ENCODE measurements around the gene SDK2. TPM values are rescaled to one million over a fixed set of nuclear protein-coding genes. Genes with fewer than 3 reads are reported as not detected.

Gene SDK2
- polyA plus RNA-seq, 6 donors from 2014 or later, result 0.10 to 6.3 (median 1.6) TPM

GRCh38 chr17:73293480-73293911 is 350.7 kb downstream of the SDK2 start:
- H3K36me3 Mint-ChIP-seq, result no peaks in the 10 kb centered on the region
- DNase-seq (no peak), ATAC-seq (ENCODE audit: low read depth in 2 of 2) (no peak)
- peaks cover 0 to 12% (median 9%) of the 10 kb centered on the region in 3 donors for H3K4me1 Mint-ChIP-seq
- no peaks in the 10 kb centered on the region for H3K9me3 Mint-ChIP-seq
- peak overlapping the region in 1 of 6 donors; percentile 77 for H3K27ac Mint-ChIP-seq
- no peak overlapping the region for H3K4me3 Mint-ChIP-seq
- H3K27me3 Mint-ChIP-seq, result peaks cover 4 to 21% (median 14%) of the 10 kb centered on the region in 3 donors

GRCh38 chr17:73293031-73293430 is 351.2 kb downstream of the SDK2 start:
- peaks cover 0 to 12% (median 9%) of the 10 kb centered on the region in 3 donors for H3K4me1 Mint-ChIP-seq
- H3K27me3 Mint-ChIP-seq, result peaks cover 5 to 22% (median 9%) of the 10 kb centered on the region in 3 donors
- no peak overlapping the region for H3K27ac Mint-ChIP-seq
- no peak for DNase-seq
- no peaks in the 10 kb centered on the region for H3K36me3 Mint-ChIP-seq
- no peaks in the 10 kb centered on the region for H3K9me3 Mint-ChIP-seq
- ATAC-seq (ENCODE audit: low read depth in 2 of 2), result no peak
- H3K4me3 Mint-ChIP-seq, result peak overlapping the region in 1 of 8 donors; percentile 42

- peaks cover 0 to 12% (median 9%) of the 10 kb centered on the region in 3 donors for H3K4me1 Mint-ChIP-seq
- H3K27ac Mint-ChIP-seq, result no peak overlapping the region
- no peak overlapping the region for H3K4me3 Mint-ChIP-seq
- no peak for DNase-seq
- H3K36me3 Mint-ChIP-seq, result no peaks in the 10 kb centered on the region
- H3K27me3 Mint-ChIP-seq, result peaks cover 5 to 29% (median 6%) of the 10 kb centered on the region in 3 donors
- no peak for ATAC-seq (ENCODE audit: low read depth in 2 of 2)
- no peaks in the 10 kb centered on the region for H3K9me3 Mint-ChIP-seq
These were observed 352.2 kb downstream of the SDK2 start for GRCh38 chr17:73292031-73292531.

GRCh38 chr17:73291260-73291801 is 352.9 kb downstream of the SDK2 start:
- H3K4me3 Mint-ChIP-seq, result peak overlapping the region in 1 of 8 donors; percentile 3
- no peaks in the 10 kb centered on the region for H3K36me3 Mint-ChIP-seq
- peaks cover 0 to 1% (median 0%) of the 10 kb centered on the region in 7 donors for H3K9me3 Mint-ChIP-seq
- no peak overlapping the region for H3K27ac Mint-ChIP-seq
- no peak for DNase-seq
- ATAC-seq (ENCODE audit: low read depth in 2 of 2), result no peak
- H3K27me3 Mint-ChIP-seq, result peaks cover 5 to 37% (median 6%) of the 10 kb centered on the region in 3 donors
- H3K4me1 Mint-ChIP-seq, result peaks cover 0 to 12% (median 9%) of the 10 kb centered on the region in 3 donors

GRCh38 chr17:73290399-73291259 is 353.6 kb downstream of the SDK2 start:
- no peak for DNase-seq

GRCh38 chr17:73289549-73290254 is 354.5 kb downstream of the SDK2 start:
- no peak for DNase-seq
- Mint-ChIP-seq H3K27ac (no peak overlapping the region), H3K4me1 (peaks cover 0 to 12% (median 9%) of the 10 kb centered on the region in 3 donors), H3K9me3 (peaks cover 0 to 2% (median 0%) of the 10 kb centered on the region in 7 donors), H3K4me3 (no peak overlapping the region), H3K27me3 (peaks cover 5 to 38% (median 6%) of the 10 kb centered on the region in 3 donors), H3K36me3 (no peaks in the 10 kb centered on the region)
- no peak for ATAC-seq (ENCODE audit: low read depth in 2 of 2)

More at GRCh38 chr17:73290399-73291259, 353.6 kb downstream of the SDK2 start:
- H3K27me3 Mint-ChIP-seq, result peaks cover 5 to 38% (median 6%) of the 10 kb centered on the region in 3 donors
- H3K36me3 Mint-ChIP-seq, result no peaks in the 10 kb centered on the region
- ATAC-seq (ENCODE audit: low read depth in 2 of 2), result no peak
- H3K9me3 Mint-ChIP-seq, result peaks cover 0 to 2% (median 0%) of the 10 kb centered on the region in 7 donors
- H3K4me3 Mint-ChIP-seq, result peak overlapping the region in 1 of 8 donors; percentile 3
- peaks cover 0 to 12% (median 9%) of the 10 kb centered on the region in 3 donors for H3K4me1 Mint-ChIP-seq
- no peak overlapping the region for H3K27ac Mint-ChIP-seq

- peaks cover 0 to 2% (median 0%) of the 10 kb centered on the region in 7 donors for H3K9me3 Mint-ChIP-seq
- peaks cover under 1 to 13% (median 12%) of the 10 kb centered on the region in 3 donors for H3K4me1 Mint-ChIP-seq
- H3K36me3 Mint-ChIP-seq, result no peaks in the 10 kb centered on the region
- no peak for DNase-seq
- ATAC-seq (ENCODE audit: low read depth in 2 of 2), result no peak
- peaks cover 5 to 38% (median 6%) of the 10 kb centered on the region in 3 donors for H3K27me3 Mint-ChIP-seq
- H3K4me3 Mint-ChIP-seq, result peak overlapping the region in 1 of 8 donors; percentile 59
- peak overlapping the region in 1 of 6 donors; percentile 81 for H3K27ac Mint-ChIP-seq
These were observed 355.5 kb downstream of the SDK2 start for GRCh38 chr17:73288534-73289302.

- no peak overlapping the region for H3K27ac Mint-ChIP-seq
- ATAC-seq (ENCODE audit: low read depth in 2 of 2), result no peak
- H3K4me3 Mint-ChIP-seq, result no peak overlapping the region
- H3K36me3 Mint-ChIP-seq, result no peaks in the 10 kb centered on the region
- peaks cover 0 to 2% (median 0%) of the 10 kb centered on the region in 7 donors for H3K9me3 Mint-ChIP-seq
- H3K4me1 Mint-ChIP-seq, result peaks cover 3 to 17% (median 12%) of the 10 kb centered on the region in 3 donors
- H3K27me3 Mint-ChIP-seq, result peaks cover 5 to 42% (median 6%) of the 10 kb centered on the region in 3 donors
- DNase-seq, result no peak
These were observed 357.4 kb downstream of the SDK2 start for GRCh38 chr17:73286863-73287296.

GRCh38 chr17:73285916-73286862 is 358.1 kb downstream of the SDK2 start:
- no peak overlapping the region for H3K4me3 Mint-ChIP-seq

GRCh38 chr17:73285603-73285908 is 358.7 kb downstream of the SDK2 start:
- Mint-ChIP-seq H3K27ac (no peak overlapping the region), H3K36me3 (no peaks in the 10 kb centered on the region), H3K27me3 (peaks cover 5 to 37% (median 6%) of the 10 kb centered on the region in 3 donors), H3K9me3 (peaks cover 0 to 2% (median 0%) of the 10 kb centered on the region in 7 donors), H3K4me3 (no peak overlapping the region), H3K4me1 (peaks cover 3 to 8% (median 3%) of the 10 kb centered on the region in 3 donors)
- DNase-seq, result no peak
- ATAC-seq (ENCODE audit: low read depth in 2 of 2), result no peak

More at GRCh38 chr17:73285916-73286862, 358.1 kb downstream of the SDK2 start:
- Mint-ChIP-seq H3K36me3 (no peaks in the 10 kb centered on the region), H3K27me3 (peaks cover 5 to 44% (median 6%) of the 10 kb centered on the region in 3 donors), H3K4me1 (peaks cover 3 to 13% (median 10%) of the 10 kb centered on the region in 3 donors), H3K9me3 (peaks cover 0 to 2% (median 0%) of the 10 kb centered on the region in 7 donors), H3K27ac (no peak overlapping the region)
- ATAC-seq (ENCODE audit: low read depth in 2 of 2) (no peak), DNase-seq (no peak)

GRCh38 chr17:73284906-73285602 is 359.2 kb downstream of the SDK2 start:
- Mint-ChIP-seq H3K4me1 (peaks cover 0 to 8% (median 3%) of the 10 kb centered on the region in 3 donors), H3K36me3 (no peaks in the 10 kb centered on the region), H3K9me3 (peaks cover 0 to 2% (median 0%) of the 10 kb centered on the region in 7 donors), H3K27me3 (peaks cover 5 to 32% (median 6%) of the 10 kb centered on the region in 3 donors), H3K4me3 (no peak overlapping the region), H3K27ac (no peak overlapping the region)
- no peak for ATAC-seq (ENCODE audit: low read depth in 2 of 2)
- DNase-seq, result no peak
